Psoas muscle (tissue), 8 donors: ENCODE results near the gene ANKRD1. TPM values are rescaled to one million over a fixed set of nuclear protein-coding genes. Genes with fewer than 3 reads are reported as not detected.
A peak's percentile ranks its signal among the peaks of the same experiment; 100 is the strongest.

Experiments used
- ATAC-seq, 4 donors: fragments of 200-7000 bp; cut with Tn5 transposase; one replicate each; pipeline ENCODE4 v1.9.1; 2020; ENCODE audit warnings: moderate library complexity in 3 of 4, mild to moderate bottlenecking in 2 of 4
- DNase-seq, 2 donors: peaks; one replicate each; pipeline ENCODE4 v3.0.0-alpha.2; 2020
- H3K27ac ChIP-seq: fragments of 200-600 bp; one replicate; pipeline ENCODE4 v1.8.0; 2022
- H3K27me3 ChIP-seq, 3 donors: fragments of 200-600 bp in 1 of 3; one replicate each; pipeline versions ENCODE4 v1.6.1 to v1.8.0; 2013 to 2022; ENCODE audit warnings: low read length in 2 of 3, mild to moderate bottlenecking in 2 of 3, moderate library complexity in 1 of 3; ENCODE audit not compliant: insufficient read depth in 3 of 3
- H3K36me3 ChIP-seq, 2 donors: fragments of 200-600 bp in 1 of 2; one replicate each; pipeline versions ENCODE4 v1.6.1 to v1.8.0; 2013 to 2022; ENCODE audit warnings: low read depth in 1 of 2, mild to moderate bottlenecking in 1 of 2, moderate library complexity in 1 of 2; ENCODE audit not compliant: insufficient read depth in 1 of 2
- H3K4me1 ChIP-seq: fragments of 200-600 bp; one replicate; pipeline ENCODE4 v1.8.0; 2022
- H3K4me3 ChIP-seq: fragments of 200-600 bp; one replicate; pipeline ENCODE4 v1.8.0; 2022; ENCODE audit warnings: mild to moderate bottlenecking
- H3K9me3 ChIP-seq: fragments of 200-600 bp; one replicate; pipeline ENCODE4 v1.8.0; 2022
- WGBS, 3 donors: extraction: QIAGEN DNeasy Blood & Tissue Kit; methylation state at CpG; one replicate each; pipeline versions ENCODE4 v1.1.6 to v1.1.7; 2013; 5-methylcytosine and 5-hydroxymethylcytosine counted together
- intact Hi-C, 2 donors: fragments of 100-400 bp; cut with DNase I; formaldehyde crosslinking; loops; one replicate each; pipeline versions ENCODE4 v1.11.0 to v1.14.2; 2022
- polyA plus RNA-seq, 3 donors: library from polyadenylated mRNA; stranded (reverse); fragments of 200-250 nt; gene quantifications; one replicate each; pipeline ENCODE4 v1.2.3, GENCODE V29; 2013
- total RNA-seq, 4 donors: library from RNA; stranded (reverse); fragmentation: NEBNext Ultra II Directional in 2 of 4; extraction: Animal tissue kit (Norgen Biotek cat#: 25700) in 2 of 4; gene quantifications; one replicate each; pipeline versions ENCODE4 v1.2.1 to v1.2.4, GENCODE V29; 2021 to 2023
- TF ChIP-seq, protein P1 (sequence below): fragments of 200-600 bp; IDR thresholded peaks from one replicate; pipeline ENCODE4 v1.8.0; 2022; ENCODE audit warnings: antibody characterized with exemption
- donor health status: healthy with polysubstance abuse.
- donor health status: DM: no; HTN: no; CAD: no; lungs with moderate emphysema.
- donor health status: Bipolar disorder and iron deficiency.
- donor health status: healthy.
- donor health status: DM: yes; HTN: yes; CAD: no.
- donor health status: DM: no; HTN: no; CAD: no.
- donor health status: DM: no; HTN: no; CAD: no.
- donor health status: DM: yes; HTN: yes; CAD: no.

The ANKRD1 gene
- total and polyA plus RNA-seq, 7 donors: 104 to 6,044 (median 1,576) TPM

DNA sequence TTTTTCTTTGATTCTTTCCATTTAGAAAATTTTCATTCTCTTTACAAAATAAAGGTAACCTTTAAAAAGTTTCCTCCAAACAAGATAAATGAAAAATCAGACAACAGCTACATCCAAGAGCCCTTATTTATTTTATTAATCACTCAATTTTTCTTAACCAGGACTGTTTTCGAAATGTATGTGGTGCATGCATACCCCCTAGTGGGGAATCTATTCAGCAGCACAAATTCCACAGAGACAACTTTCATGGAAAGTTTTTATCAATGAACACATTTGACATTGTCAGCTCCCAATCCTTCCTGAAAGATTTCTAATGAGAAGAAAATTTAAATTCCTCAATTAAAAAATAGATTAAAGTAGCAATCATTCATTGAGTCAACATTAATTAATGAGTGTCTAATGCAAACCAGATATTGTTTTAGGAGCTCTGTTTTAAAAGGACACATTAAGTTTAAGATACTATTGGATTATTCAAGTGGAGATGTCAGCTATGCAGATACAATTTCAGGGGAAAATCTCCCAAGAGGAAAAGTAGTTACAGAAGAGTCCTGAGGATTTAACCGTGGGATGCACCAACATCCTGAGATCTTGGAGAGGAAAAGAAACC is 57.9 kb downstream of the ANKRD1 start:
- H3K4me1 ChIP-seq: no peaks in the 10 kb centered on the region
- 33 to 43% (median 36%) methylated on average over 2 of the region's 2 CpGs for WGBS, 3 donors
- intact Hi-C loops: loop anchor here in 1 of 2 donors (5.0 to 10.0 kb wide), 2 partner anchors 1066 to 1732 kb away; partner anchors contain the start of gene KIF11
- ATAC-seq (no peak), DNase-seq (no peak)
- H3K9me3 ChIP-seq: no peaks in the 10 kb centered on the region
- no peak overlapping the region for H3K4me3 ChIP-seq
- TF ChIP-seq, protein P1, sequence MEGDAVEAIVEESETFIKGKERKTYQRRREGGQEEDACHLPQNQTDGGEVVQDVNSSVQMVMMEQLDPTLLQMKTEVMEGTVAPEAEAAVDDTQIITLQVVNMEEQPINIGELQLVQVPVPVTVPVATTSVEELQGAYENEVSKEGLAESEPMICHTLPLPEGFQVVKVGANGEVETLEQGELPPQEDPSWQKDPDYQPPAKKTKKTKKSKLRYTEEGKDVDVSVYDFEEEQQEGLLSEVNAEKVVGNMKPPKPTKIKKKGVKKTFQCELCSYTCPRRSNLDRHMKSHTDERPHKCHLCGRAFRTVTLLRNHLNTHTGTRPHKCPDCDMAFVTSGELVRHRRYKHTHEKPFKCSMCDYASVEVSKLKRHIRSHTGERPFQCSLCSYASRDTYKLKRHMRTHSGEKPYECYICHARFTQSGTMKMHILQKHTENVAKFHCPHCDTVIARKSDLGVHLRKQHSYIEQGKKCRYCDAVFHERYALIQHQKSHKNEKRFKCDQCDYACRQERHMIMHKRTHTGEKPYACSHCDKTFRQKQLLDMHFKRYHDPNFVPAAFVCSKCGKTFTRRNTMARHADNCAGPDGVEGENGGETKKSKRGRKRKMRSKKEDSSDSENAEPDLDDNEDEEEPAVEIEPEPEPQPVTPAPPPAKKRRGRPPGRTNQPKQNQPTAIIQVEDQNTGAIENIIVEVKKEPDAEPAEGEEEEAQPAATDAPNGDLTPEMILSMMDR: peak; percentile 59
- H3K27me3 ChIP-seq: peaks cover 0 to 3% (median 2%) of the 10 kb centered on the region in 3 donors
- H3K27ac ChIP-seq: no peak overlapping the region
- no peaks in the 10 kb centered on the region for H3K36me3 ChIP-seq

Other genes with a start within 250 kb of the ANKRD1 start
- 1 to 10 TPM in 1 of 4 donors, under 1 TPM in 3; 0.26 to 1.3 (median 0.59) TPM for gene HTR7, start 63.0 kb downstream of the ANKRD1 start, total RNA-seq
- under 1 TPM; 0.24 to 0.94 (median 0.39) TPM for gene HTR7, start 63.0 kb downstream of the ANKRD1 start, polyA plus RNA-seq
- gene RPP30, start 49.1 kb downstream of the ANKRD1 start, total RNA-seq: 10 to 100 TPM; 24.9 to 35.3 (median 29.6) TPM
- gene RPP30, start 49.1 kb downstream of the ANKRD1 start, polyA plus RNA-seq: 10 to 100 TPM; 31.5 to 66.3 (median 45.2) TPM